GM12891 (cell line): ENCODE measurements around the gene REG1B.

Experiments used
- POLR2AphosphoS5 ChIP-seq: IDR thresholded peaks from 2 replicates; pipeline ENCODE4 v1.6.1; 2011; ENCODE audit warnings: low read depth, low read length, control low read depth
- TAF1 ChIP-seq: IDR thresholded peaks from 2 replicates; pipeline ENCODE4 v1.6.1; 2011; ENCODE audit warnings: low read depth, low read length, control low read depth

DNA sequence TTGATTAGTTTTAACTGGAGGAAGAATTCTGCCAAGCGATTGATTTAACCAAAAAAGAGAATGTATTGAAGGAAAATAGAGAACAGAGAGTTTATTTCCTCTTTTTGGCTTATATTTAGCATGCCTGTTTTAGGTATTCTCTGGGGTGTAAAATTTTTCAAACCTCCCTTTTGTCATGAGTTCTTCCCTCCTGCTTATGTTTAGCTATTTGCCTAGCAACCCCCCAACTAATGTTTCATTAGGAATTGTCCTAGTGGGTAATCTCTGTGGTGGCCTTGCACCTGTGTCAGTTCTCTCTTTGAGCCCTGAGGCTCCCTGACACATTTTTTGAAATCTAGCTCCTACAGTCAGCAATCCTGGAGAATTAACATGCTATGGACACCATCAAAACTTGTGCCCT, 12.5 kb upstream of the REG1B start:
- TF ChIP-seq TAF1 (no peak), POLR2AphosphoS5 (no peak)
